Renal cortex interstitium (tissue), 11 donors: ENCODE measurements around the gene ASPG. TPM values are rescaled to one million over a fixed set of nuclear protein-coding genes. Genes with fewer than 3 reads are reported as not detected.

Source experiments
- DNase-seq, 11 donors: peaks; one replicate each; pipeline ENCODE4 v3.0.0-alpha.2; 2013; ENCODE audit warnings: low read depth in 9 of 11, low spot score in 4 of 11; ENCODE audit errors: extremely low read depth in 1 of 11
- polyA plus RNA-seq, 3 donors: library from polyadenylated mRNA; unstranded; fragments of 120-200 nt; gene quantifications; one replicate each; pipeline ENCODE4 v1.2.1, GENCODE V29; 2013; ENCODE audit not compliant: insufficient read length in 3 of 3

Gene ASPG
- polyA plus RNA-seq, 3 donors = 10.1 to 17.3 (median 13.1) TPM

- no peak for DNase-seq
Measured at GRCh38 chr14:104125011-104125410, 39.5 kb downstream of the ASPG start.

- DNase-seq = no peak
Measured at GRCh38 chr14:104126753-104127152, 41.3 kb downstream of the ASPG start.

GRCh38 chr14:104128981-104129380 is 43.5 kb downstream of the ASPG start:
- no peak for DNase-seq

GRCh38 chr14:104129556-104129955 is 44.1 kb downstream of the ASPG start:
- DNase-seq = no peak

GRCh38 chr14:104130974-104131651 is 45.6 kb downstream of the ASPG start:
- DNase-seq = no peak

GRCh38 chr14:104131968-104132732 is 46.6 kb downstream of the ASPG start:
- no peak for DNase-seq

GRCh38 chr14:104132981-104133380 is 47.5 kb downstream of the ASPG start:
- no peak for DNase-seq

GRCh38 chr14:104133496-104133895 is 48.0 kb downstream of the ASPG start:
- DNase-seq = no peak

- no peak for DNase-seq
Measured at GRCh38 chr14:104134061-104134965, 48.8 kb downstream of the ASPG start.

- DNase-seq = no peak
Measured at GRCh38 chr14:104135121-104135903, 49.8 kb downstream of the ASPG start.

GRCh38 chr14:104135904-104136471 is 50.5 kb downstream of the ASPG start:
- no peak for DNase-seq

- DNase-seq = no peak
Measured at GRCh38 chr14:104136472-104137296, 51.2 kb downstream of the ASPG start.

- DNase-seq = no peak
Measured at GRCh38 chr14:104137297-104138097, 52.0 kb downstream of the ASPG start.

GRCh38 chr14:104138098-104138717 is 52.7 kb downstream of the ASPG start, which contains the start of gene KIF26A:
KIF26A (plus strand) TSS chr14:104138587; CDS start chr14:104138723, 136 bp downstream.
- DNase-seq = no peak

- no peak for DNase-seq
Measured at GRCh38 chr14:104138718-104139459, 53.4 kb downstream of the ASPG start.
